Osteocyte (in vitro differentiated cells): ENCODE data around the gene ANKRD12. TPM values are rescaled to one million over a fixed set of nuclear protein-coding genes. Genes with fewer than 3 reads are reported as not detected.

Experiments used
- DNase-seq: peaks from one replicate; pipeline ENCODE4 v3.0.0; 2021; ENCODE audit warnings: mixed read lengths; ENCODE audit not compliant: unreplicated experiment; ENCODE audit errors: extremely low spot score
- H3K27ac Mint-ChIP-seq: one replicate; pipeline ENCODE4 v1.8.0; 2021; ENCODE audit warnings: mild to moderate bottlenecking, mixed read lengths; ENCODE audit not compliant: unreplicated experiment
- H3K27me3 Mint-ChIP-seq: one replicate; pipeline ENCODE4 v1.8.0; 2021; ENCODE audit warnings: mixed read lengths; ENCODE audit not compliant: unreplicated experiment
- H3K36me3 Mint-ChIP-seq: one replicate; pipeline ENCODE4 v1.8.0; 2021; ENCODE audit warnings: mixed read lengths; ENCODE audit not compliant: unreplicated experiment
- H3K4me1 Mint-ChIP-seq: one replicate; pipeline ENCODE4 v1.8.0; 2021; ENCODE audit warnings: mixed read lengths; ENCODE audit not compliant: unreplicated experiment
- H3K4me3 Mint-ChIP-seq: one replicate; pipeline ENCODE4 v1.8.0; 2021; ENCODE audit warnings: mild to moderate bottlenecking, moderate library complexity, mixed read lengths; ENCODE audit not compliant: unreplicated experiment
- H3K9me3 Mint-ChIP-seq: one replicate; pipeline ENCODE4 v1.8.0; 2021; ENCODE audit warnings: mixed read lengths; ENCODE audit not compliant: unreplicated experiment
- total RNA-seq: library from RNA; stranded (reverse); gene quantifications from 2 replicates; pipeline ENCODE4 v1.2.1, GENCODE V29; 2021
- TF ChIP-seq, protein P1 (sequence below): fragments of 200-600 bp; sonication (generic); IDR thresholded peaks from 2 replicates; pipeline ENCODE4 v1.5.0; 2021; ENCODE audit warnings: antibody characterized with exemption, mild to moderate bottlenecking, moderate library complexity

The ANKRD12 gene
- total RNA-seq, 1 donor from 2014 or later, result 40.0 TPM

DNA sequence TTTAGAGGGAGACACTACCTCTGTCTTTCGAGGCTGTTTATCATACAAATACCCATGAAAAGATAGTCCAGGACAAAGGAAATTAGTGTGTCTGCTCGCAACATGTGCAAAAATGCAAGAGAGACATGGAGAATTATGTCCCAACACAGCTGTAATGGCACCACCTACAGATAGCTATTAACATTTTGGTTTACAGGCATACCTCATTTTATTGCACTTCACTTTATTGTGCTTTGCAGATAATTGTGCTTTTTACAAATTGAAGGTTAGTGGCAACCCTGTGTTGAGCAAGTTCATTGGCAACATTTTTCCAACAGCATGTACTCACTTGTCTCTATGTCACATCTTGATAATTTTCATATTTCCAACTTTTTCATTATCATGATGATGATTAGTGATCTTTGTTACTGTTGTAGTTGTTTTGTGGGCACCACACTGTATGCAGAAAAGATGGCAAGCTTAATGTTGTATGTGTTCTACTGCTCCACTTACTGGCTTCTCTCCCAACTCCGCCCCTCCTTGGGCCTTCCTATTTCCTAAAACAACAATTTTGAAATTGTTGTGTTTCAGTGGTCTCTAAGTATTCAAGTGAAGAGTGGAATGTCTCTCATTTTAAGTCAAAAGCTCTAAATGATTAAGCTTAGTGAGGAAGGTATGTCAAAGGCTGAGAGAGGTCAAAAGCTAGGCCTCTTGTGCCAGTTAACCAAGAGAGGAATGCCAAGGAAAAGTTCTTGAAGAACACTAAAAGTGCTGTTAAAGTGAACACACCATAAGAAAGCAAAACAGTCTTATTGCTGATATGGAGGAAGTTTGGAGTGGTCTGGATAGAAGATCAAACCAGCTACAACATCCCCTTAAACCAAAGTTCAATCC lies 52.0 kb downstream of the ANKRD12 start:
- TF ChIP-seq, protein P1, sequence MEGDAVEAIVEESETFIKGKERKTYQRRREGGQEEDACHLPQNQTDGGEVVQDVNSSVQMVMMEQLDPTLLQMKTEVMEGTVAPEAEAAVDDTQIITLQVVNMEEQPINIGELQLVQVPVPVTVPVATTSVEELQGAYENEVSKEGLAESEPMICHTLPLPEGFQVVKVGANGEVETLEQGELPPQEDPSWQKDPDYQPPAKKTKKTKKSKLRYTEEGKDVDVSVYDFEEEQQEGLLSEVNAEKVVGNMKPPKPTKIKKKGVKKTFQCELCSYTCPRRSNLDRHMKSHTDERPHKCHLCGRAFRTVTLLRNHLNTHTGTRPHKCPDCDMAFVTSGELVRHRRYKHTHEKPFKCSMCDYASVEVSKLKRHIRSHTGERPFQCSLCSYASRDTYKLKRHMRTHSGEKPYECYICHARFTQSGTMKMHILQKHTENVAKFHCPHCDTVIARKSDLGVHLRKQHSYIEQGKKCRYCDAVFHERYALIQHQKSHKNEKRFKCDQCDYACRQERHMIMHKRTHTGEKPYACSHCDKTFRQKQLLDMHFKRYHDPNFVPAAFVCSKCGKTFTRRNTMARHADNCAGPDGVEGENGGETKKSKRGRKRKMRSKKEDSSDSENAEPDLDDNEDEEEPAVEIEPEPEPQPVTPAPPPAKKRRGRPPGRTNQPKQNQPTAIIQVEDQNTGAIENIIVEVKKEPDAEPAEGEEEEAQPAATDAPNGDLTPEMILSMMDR, result no peak
- Mint-ChIP-seq H3K9me3 (peaks cover 2% of the 10 kb centered on the region), H3K27me3 (no peaks in the 10 kb centered on the region), H3K36me3 (peaks cover 36% of the 10 kb centered on the region), H3K27ac (no peak overlapping the region), H3K4me1 (peaks cover 16% of the 10 kb centered on the region), H3K4me3 (no peak overlapping the region)
- DNase-seq, result no peak

DNA sequence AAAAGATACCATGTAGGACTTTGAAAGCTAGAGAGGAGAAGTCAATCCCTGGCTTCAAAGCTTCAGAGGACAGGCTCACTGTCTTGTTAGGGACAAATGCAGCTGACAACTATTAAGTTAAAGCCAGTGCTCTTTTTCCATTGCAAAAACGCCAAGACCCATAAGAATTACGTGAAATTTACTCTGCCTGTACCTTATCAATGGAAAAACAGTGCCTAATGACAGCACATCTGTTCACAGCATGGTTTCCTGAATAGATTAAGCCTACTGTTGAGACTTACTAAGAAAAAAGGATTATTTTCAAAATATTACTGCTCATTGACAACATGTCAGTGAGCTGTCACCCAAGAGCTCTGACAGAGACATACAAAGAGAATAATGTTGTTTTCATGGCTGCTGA lies 52.9 kb downstream of the ANKRD12 start:
- Mint-ChIP-seq H3K4me3 (no peak overlapping the region), H3K27ac (no peak overlapping the region), H3K27me3 (no peaks in the 10 kb centered on the region), H3K4me1 (peaks cover 16% of the 10 kb centered on the region), H3K9me3 (no peaks in the 10 kb centered on the region), H3K36me3 (peaks cover 34% of the 10 kb centered on the region)
- no peak for DNase-seq
- TF ChIP-seq, protein P1, result no peak

DNA sequence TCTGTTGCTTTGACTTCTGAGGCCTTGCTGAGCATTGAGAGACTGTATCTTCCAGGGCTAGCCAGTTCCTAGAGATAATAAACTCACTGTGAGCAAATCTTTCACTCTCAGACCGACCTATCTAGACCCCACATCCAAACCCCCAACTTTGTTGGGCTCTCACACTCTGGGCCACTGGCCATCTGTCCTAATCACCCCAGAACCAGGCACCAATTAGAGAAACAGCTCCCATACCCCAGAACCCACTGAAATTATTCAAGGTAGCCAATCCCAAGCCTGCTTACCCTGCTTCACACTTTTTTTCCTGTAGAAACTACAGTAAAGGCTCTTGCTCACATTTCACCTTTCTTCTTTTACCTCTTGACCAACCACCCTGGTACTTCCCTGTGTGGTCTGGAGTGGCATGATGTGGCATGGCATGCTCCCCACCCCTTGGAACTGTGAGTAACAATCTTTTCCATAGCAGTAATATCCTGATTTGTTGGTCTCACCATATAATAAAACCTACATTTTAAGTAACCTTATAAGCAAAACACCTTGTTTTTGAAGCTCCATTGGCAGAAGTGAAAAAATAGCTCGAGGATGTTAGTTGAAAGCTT lies 55.2 kb downstream of the ANKRD12 start:
- Mint-ChIP-seq H3K4me3 (no peak overlapping the region), H3K4me1 (peaks cover 3% of the 10 kb centered on the region), H3K36me3 (peaks cover 28% of the 10 kb centered on the region), H3K27me3 (no peaks in the 10 kb centered on the region), H3K9me3 (no peaks in the 10 kb centered on the region), H3K27ac (peak overlapping the region; percentile 12)
- DNase-seq, result no peak
- TF ChIP-seq, protein P1, result no peak

DNA sequence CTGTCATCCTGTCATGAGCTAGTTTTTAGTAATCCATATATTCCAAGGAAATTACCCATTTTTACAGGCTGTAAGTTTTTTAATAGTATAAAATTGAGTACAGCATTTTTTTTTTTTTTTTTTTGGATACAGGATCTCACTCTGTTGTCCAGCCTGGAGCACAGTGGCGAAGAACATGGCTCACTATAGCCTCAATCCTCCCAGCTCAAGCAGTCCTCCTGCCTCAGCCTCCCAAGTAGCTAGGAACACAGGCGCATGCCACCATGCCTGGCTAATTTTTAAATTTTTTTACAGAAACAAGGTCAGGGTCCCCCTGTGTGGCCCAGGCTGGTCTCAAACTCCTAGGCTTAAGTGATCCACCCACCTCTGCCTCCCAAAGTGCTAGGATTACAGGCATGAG lies 56.5 kb downstream of the ANKRD12 start:
- no peak overlapping the region for H3K4me3 Mint-ChIP-seq
- no peak for DNase-seq

DNA sequence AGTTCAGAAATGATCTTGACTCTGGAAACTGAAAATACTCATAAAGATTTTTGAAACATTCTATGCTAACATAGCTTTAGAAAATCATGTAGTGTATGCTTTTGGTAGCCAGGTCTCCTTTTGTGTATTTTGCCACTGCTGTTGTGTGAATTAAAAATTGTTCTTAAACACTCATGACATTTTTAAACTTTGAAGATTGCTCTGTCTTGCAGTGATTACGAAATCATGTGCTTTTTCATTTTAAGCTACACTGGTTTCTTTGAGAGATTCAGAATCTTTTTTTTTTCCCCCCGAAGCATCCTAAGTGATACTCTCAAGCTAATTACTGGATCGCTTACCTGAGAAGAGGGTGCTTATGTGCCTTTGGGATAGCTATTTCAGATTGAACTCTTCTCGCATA lies 60.0 kb downstream of the ANKRD12 start:
- Mint-ChIP-seq H3K36me3 (peaks cover 16% of the 10 kb centered on the region), H3K4me3 (no peak overlapping the region), H3K27ac (no peak overlapping the region), H3K4me1 (no peaks in the 10 kb centered on the region), H3K27me3 (no peaks in the 10 kb centered on the region), H3K9me3 (no peaks in the 10 kb centered on the region)
- TF ChIP-seq, protein P1, result no peak
- DNase-seq, result no peak

More for the DNA sequence above, 56.5 kb downstream of the ANKRD12 start:
- H3K4me1 Mint-ChIP-seq, result peaks cover 3% of the 10 kb centered on the region
- H3K27ac Mint-ChIP-seq, result no peak overlapping the region
- H3K27me3 Mint-ChIP-seq, result no peaks in the 10 kb centered on the region
- H3K9me3 Mint-ChIP-seq, result no peaks in the 10 kb centered on the region
- peaks cover 26% of the 10 kb centered on the region for H3K36me3 Mint-ChIP-seq
- TF ChIP-seq, protein P1, result no peak
